ENCODE results near the gene TTC39A. TPM values are rescaled to one million over a fixed set of nuclear protein-coding genes. Genes with fewer than 3 reads are reported as not detected.

TTC39A gene
- total and polyA plus RNA-seq, 8 donors: 8.3 to 159 (median 32.4) TPM

- DNase-seq: no peak
- Histone ChIP-seq H3K27ac (peak overlapping the region in 2 of 5 donors; percentile 18 to 19), H3K9me3 (no peaks in the 10 kb centered on the region), H3K4me1 (peaks cover 6 to 85% (median 43%) of the 10 kb centered on the region in 4 donors), H3K36me3 (peaks cover 5 to 32% (median 22%) of the 10 kb centered on the region in 4 donors), H3K4me3 (no peak overlapping the region), H3K27me3 (no peaks in the 10 kb centered on the region)
- 53 to 63% (median 58%) methylated on average over 2 of the region's 2 CpGs for WGBS, 5 donors
- intact Hi-C loops (cut with DNase I; ENCODE audit: low total_unique reads): no loop called here
- TF ChIP-seq, protein P1, sequence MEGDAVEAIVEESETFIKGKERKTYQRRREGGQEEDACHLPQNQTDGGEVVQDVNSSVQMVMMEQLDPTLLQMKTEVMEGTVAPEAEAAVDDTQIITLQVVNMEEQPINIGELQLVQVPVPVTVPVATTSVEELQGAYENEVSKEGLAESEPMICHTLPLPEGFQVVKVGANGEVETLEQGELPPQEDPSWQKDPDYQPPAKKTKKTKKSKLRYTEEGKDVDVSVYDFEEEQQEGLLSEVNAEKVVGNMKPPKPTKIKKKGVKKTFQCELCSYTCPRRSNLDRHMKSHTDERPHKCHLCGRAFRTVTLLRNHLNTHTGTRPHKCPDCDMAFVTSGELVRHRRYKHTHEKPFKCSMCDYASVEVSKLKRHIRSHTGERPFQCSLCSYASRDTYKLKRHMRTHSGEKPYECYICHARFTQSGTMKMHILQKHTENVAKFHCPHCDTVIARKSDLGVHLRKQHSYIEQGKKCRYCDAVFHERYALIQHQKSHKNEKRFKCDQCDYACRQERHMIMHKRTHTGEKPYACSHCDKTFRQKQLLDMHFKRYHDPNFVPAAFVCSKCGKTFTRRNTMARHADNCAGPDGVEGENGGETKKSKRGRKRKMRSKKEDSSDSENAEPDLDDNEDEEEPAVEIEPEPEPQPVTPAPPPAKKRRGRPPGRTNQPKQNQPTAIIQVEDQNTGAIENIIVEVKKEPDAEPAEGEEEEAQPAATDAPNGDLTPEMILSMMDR (IDR thresholded peaks at IDR 0.05): no peak
- no peak for TF ChIP-seq POLR2AphosphoS5 (IDR thresholded peaks at IDR 0.05)
- TF ChIP-seq POLR2A (IDR thresholded peaks at IDR 0.05): no peak
- no peak for TF ChIP-seq EP300 (IDR thresholded peaks at IDR 0.05)
These were observed 61.7 kb downstream of the TTC39A start for GRCh38 chr1:51268634-51269033.

DNA sequence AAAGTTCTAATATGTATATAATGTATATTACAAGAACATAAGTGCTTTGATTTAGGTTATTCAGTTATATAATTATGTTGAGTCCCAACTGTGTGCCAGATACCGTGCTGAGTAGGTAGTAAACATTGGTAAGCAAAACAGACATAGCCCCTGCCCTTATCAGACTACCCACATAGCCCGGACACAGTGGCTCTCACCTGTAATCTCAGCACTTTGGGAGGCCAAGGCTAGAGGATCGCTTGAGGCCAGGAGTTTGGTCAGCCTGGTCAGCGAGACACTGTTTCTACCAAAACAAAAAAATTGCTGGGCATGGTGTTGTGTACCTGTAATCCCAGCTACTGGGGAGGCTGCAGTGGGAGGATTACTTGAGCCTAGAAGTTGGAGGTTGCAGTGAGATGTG, 63.6 kb downstream of the TTC39A start:
- Histone ChIP-seq H3K36me3 (peaks cover 5 to 22% (median 20%) of the 10 kb centered on the region in 4 donors), H3K4me1 (peaks cover 8 to 98% (median 53%) of the 10 kb centered on the region in 4 donors), H3K27me3 (no peaks in the 10 kb centered on the region), H3K27ac (no peak overlapping the region), H3K4me3 (no peak overlapping the region), H3K9me3 (no peaks in the 10 kb centered on the region)
- WGBS, 5 donors: 91 to 98% (median 97%) methylated on average over 4 of the region's 4 CpGs
- TF ChIP-seq POLR2A (IDR thresholded peaks at IDR 0.05): no peak
- TF ChIP-seq EP300 (IDR thresholded peaks at IDR 0.05): no peak
- TF ChIP-seq, protein P1 (IDR thresholded peaks at IDR 0.05): no peak
- no peak for TF ChIP-seq POLR2AphosphoS5 (IDR thresholded peaks at IDR 0.05)
- intact Hi-C loops (cut with DNase I; ENCODE audit: low total_unique reads): no loop called here
- DNase-seq: no peak

- peaks cover 5 to 16% (median 14%) of the 10 kb centered on the region in 4 donors for H3K36me3 ChIP-seq
- no peak for DNase-seq
- H3K9me3 ChIP-seq: no peaks in the 10 kb centered on the region
- 90 to 98% (median 95%) methylated on average over 2 of the region's 2 CpGs for WGBS, 5 donors
- H3K4me1 ChIP-seq: peaks cover 9 to 98% (median 55%) of the 10 kb centered on the region in 4 donors
- H3K27ac ChIP-seq: no peak overlapping the region
- H3K4me3 ChIP-seq: no peak overlapping the region
- intact Hi-C loops (cut with DNase I; ENCODE audit: low total_unique reads): no loop called here
- H3K27me3 ChIP-seq: no peaks in the 10 kb centered on the region
- TF ChIP-seq, protein P1 (IDR thresholded peaks at IDR 0.05): no peak
These were observed 64.2 kb downstream of the TTC39A start for GRCh38 chr1:51266181-51266580.

- no peaks in the 10 kb centered on the region for H3K9me3 ChIP-seq
- H3K4me3 ChIP-seq: no peak overlapping the region
- H3K27ac ChIP-seq: no peak overlapping the region
- H3K27me3 ChIP-seq: no peaks in the 10 kb centered on the region
- TF ChIP-seq, protein P1 (IDR thresholded peaks at IDR 0.05): no peak
- no peak for TF ChIP-seq EP300 (IDR thresholded peaks at IDR 0.05)
- no peak for TF ChIP-seq POLR2AphosphoS5 (IDR thresholded peaks at IDR 0.05)
- no peak for TF ChIP-seq POLR2A (IDR thresholded peaks at IDR 0.05)
- intact Hi-C loops (cut with DNase I; ENCODE audit: low total_unique reads): no loop called here
- H3K4me1 ChIP-seq: peaks cover 7 to 98% (median 55%) of the 10 kb centered on the region in 4 donors
- H3K36me3 ChIP-seq: peaks cover 5 to 10% (median 8%) of the 10 kb centered on the region in 4 donors
- DNase-seq: no peak
- 78 to 91% (median 81%) methylated on average over 4 of the region's 4 CpGs for WGBS, 5 donors
These were observed 64.7 kb downstream of the TTC39A start for GRCh38 chr1:51265618-51266017.
